Fibroblast of mammary gland (primary cell): Measurements from ENCODE around the gene NR2C2.

Experiments used
- DNase-seq: peaks from one replicate; pipeline ENCODE4 v3.0.0-alpha.2; 2010; ENCODE audit warnings: low read depth
- H3K4me3 ChIP-seq: 2 replicates; pipeline ENCODE4 v1.5.1; 2011; ENCODE audit warnings: low read depth, mild to moderate bottlenecking, low read length, moderate library complexity; ENCODE audit not compliant: control insufficient read depth
- TF ChIP-seq, protein P1 (sequence below): conservative IDR thresholded peaks from 2 replicates; pipeline ENCODE4 v1.5.1; 2011; ENCODE audit warnings: low read depth, low read length, inconsistent platforms; ENCODE audit not compliant: control insufficient read depth, insufficient read depth

NR2C2 gene

DNA sequence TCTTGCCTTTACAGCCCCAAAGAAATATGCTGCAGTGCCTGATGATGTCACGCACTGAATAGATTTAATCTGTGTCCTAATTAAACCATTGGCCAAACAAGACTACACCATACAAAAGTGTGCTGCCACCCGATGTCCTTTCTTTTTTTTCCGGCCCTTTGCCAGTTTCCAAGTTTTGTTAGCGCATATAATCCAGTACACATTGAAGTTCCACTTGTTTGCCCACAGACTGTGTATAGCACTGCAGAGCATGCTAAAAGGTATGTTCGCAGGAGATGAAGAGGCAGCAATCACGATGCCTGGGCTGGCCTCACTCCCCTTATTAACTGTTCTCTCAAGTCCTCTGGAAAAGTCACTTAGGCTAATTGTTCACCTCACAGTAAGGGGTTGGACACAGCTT lies 90.9 kb downstream of the NR2C2 start:
- no peak for DNase-seq
- no peak overlapping the region for H3K4me3 ChIP-seq
- TF ChIP-seq, protein P1, sequence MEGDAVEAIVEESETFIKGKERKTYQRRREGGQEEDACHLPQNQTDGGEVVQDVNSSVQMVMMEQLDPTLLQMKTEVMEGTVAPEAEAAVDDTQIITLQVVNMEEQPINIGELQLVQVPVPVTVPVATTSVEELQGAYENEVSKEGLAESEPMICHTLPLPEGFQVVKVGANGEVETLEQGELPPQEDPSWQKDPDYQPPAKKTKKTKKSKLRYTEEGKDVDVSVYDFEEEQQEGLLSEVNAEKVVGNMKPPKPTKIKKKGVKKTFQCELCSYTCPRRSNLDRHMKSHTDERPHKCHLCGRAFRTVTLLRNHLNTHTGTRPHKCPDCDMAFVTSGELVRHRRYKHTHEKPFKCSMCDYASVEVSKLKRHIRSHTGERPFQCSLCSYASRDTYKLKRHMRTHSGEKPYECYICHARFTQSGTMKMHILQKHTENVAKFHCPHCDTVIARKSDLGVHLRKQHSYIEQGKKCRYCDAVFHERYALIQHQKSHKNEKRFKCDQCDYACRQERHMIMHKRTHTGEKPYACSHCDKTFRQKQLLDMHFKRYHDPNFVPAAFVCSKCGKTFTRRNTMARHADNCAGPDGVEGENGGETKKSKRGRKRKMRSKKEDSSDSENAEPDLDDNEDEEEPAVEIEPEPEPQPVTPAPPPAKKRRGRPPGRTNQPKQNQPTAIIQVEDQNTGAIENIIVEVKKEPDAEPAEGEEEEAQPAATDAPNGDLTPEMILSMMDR, result no peak

- DNase-seq, result peak; percentile 13
- TF ChIP-seq, protein P1, result no peak
- H3K4me3 ChIP-seq, result no peak overlapping the region
Measured at GRCh38 chr3:15040844-15041243, 93.5 kb downstream of the NR2C2 start.

- TF ChIP-seq, protein P1, result no peak
- DNase-seq, result no peak
- H3K4me3 ChIP-seq, result no peak overlapping the region
Measured at GRCh38 chr3:15041950-15042349, 94.6 kb downstream of the NR2C2 start.

GRCh38 chr3:15042936-15043335 lies 95.6 kb downstream of the NR2C2 start:
- TF ChIP-seq, protein P1, result no peak
- H3K4me3 ChIP-seq, result no peak overlapping the region
- DNase-seq, result no peak

DNA sequence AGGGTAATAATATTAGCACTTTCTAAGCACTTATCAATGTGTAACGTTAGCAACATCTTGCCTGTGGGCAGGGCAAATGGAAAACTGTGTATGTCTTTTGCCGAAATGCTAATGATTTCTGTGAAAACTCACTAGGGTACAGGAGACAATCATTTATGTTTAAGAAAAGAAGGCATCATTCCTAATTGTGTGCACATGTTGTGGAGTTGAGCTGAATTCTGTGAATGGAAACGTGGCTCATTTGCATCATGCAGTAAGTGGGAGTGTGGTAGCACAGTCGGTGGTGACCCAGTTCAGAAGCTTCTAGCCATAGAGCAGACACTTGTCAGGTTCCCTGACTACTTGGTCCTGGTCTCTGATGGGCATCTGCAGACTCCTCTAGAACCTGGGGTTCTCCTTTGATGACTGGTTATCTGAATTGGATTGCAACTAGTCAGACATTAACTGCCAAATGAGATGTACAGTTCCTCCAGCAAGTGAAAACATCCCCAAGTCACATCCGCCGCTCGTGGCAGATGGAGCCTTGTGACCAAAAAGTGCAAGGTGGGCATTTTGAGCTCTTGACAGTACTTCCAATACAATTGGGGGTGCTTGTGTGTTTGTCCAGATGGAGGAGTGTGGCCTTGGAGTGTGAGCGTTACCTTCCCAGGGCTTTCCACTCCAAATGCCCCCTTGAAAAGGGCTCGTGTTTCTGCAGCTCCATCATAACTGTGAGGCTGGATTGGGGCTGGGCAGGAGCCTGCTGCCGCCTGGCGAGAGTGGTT lies 96.2 kb downstream of the NR2C2 start:
- no peak for DNase-seq
- no peak overlapping the region for H3K4me3 ChIP-seq
- TF ChIP-seq, protein P1, result no peak

DNA sequence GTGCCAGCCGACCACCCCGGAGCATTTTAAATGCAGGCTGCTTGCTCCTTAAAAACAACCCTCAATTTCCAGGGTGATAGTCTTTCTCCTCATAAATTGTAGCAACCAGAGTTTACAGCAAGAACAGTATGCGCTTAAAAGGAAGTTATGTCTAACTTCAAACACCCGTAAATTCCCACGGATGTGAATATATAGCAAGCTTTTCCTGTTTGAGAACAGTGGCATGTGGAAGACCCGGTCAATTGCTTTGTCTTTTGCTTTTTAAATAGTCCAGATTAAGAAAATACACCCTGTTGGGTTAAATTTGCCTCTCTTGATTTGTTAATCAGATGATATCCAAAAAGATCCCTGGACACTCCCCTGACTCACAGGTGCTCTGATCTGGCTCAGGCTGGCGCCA lies 96.9 kb downstream of the NR2C2 start:
- no peak overlapping the region for H3K4me3 ChIP-seq
- no peak for DNase-seq
- TF ChIP-seq, protein P1, result no peak
